ENCODE measurements around the gene EML4. TPM values are rescaled to one million over a fixed set of nuclear protein-coding genes. Genes with fewer than 3 reads are reported as not detected.

The EML4 gene
- total RNA-seq, 1 donor from 2014 or later = 167 TPM

DNA sequence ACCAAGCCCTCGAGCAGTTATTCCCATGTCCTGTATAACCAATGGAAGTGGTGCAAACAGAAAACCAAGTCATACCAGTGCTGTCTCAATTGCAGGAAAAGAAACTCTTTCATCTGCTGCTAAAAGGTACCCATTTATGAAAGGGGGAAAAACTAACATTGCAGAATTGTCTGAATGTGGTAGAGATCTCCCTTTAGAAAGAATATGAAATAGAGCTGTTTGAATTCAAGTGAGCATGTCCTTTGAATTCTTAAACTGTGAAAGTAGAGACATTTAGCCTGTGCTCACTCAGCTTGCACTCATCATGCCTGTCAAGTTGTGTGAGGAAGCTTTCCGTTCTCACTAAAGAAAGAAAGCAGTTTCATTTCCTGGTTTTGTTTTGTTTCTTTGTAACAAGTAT is 87.4 kb downstream of the EML4 start:
- Histone ChIP-seq H3K4me3 (no peak overlapping the region), H3K27me3 (no peaks in the 10 kb centered on the region), H3K9ac (no peak overlapping the region), H3K4me1 (peaks cover 15% of the 10 kb centered on the region), H3F3A (ENCODE audit: low read depth) (peaks cover 4% of the 10 kb centered on the region), H3K27ac (no peak overlapping the region), H3K4me2 (no peak overlapping the region), H3K79me2 (ENCODE audit: low read depth) (peaks cover 19% of the 10 kb centered on the region), H4K20me1 (ENCODE audit: low read depth) (peaks cover 15% of the 10 kb centered on the region), H3K36me3 (peaks cover 8% of the 10 kb centered on the region), H2AFZ (replicated peaks) (no peak overlapping the region), H3K9me3 (ENCODE audit: low read depth) (no peaks in the 10 kb centered on the region)
- TF ChIP-seq EZH2 (IDR thresholded peaks at IDR 0.05) (no peak), EZH2phosphoT487 (IDR thresholded peaks at IDR 0.05) (no peak)
- TF ChIP-seq, protein P1, sequence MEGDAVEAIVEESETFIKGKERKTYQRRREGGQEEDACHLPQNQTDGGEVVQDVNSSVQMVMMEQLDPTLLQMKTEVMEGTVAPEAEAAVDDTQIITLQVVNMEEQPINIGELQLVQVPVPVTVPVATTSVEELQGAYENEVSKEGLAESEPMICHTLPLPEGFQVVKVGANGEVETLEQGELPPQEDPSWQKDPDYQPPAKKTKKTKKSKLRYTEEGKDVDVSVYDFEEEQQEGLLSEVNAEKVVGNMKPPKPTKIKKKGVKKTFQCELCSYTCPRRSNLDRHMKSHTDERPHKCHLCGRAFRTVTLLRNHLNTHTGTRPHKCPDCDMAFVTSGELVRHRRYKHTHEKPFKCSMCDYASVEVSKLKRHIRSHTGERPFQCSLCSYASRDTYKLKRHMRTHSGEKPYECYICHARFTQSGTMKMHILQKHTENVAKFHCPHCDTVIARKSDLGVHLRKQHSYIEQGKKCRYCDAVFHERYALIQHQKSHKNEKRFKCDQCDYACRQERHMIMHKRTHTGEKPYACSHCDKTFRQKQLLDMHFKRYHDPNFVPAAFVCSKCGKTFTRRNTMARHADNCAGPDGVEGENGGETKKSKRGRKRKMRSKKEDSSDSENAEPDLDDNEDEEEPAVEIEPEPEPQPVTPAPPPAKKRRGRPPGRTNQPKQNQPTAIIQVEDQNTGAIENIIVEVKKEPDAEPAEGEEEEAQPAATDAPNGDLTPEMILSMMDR (IDR thresholded peaks at IDR 0.05) = no peak
- H3K4me1 Mint-ChIP-seq = peaks cover 11% of the 10 kb centered on the region
- no peak for DNase-seq (ENCODE audit: low spot score)
- H3K27ac Mint-ChIP-seq = no peak overlapping the region
- H3K27me3 Mint-ChIP-seq (ENCODE audit: insufficient read depth, low read depth) = no peaks in the 10 kb centered on the region
- no peaks in the 10 kb centered on the region for H3K9me3 Mint-ChIP-seq
- peaks cover 8% of the 10 kb centered on the region for H3K36me3 Mint-ChIP-seq
- H3K4me3 Mint-ChIP-seq = no peak overlapping the region

DNA sequence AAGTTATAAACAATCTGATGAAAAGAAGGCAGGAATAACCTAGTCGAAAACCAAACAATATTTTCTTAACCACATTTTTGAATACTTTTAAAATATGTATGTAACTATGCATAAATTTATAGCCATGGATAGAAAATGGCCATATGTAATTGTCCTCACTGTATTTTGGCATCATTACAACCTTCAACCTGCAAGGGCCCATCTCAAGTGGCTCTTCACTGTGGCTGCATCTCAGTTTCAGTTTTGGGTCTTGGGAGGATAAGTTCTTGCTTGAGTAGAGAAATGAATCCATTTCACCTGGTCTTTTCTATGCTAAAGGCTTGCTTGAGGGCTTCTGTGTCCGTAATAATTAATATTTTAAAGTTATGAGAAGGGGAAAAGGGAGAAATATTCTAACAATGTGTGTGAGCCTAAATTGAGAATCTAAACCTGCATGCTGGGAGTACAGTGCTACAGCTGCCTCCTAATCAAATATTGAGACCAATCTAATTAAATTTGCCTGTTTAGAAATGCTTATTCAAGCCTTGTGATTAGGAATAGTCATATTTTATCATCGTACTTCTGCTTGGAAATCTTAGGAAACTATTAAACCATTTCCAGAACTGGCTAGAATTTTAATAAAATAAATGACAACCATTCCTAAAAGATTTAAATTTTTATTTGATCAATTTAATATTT is 92.5 kb downstream of the EML4 start:
- Mint-ChIP-seq H3K9me3 (no peaks in the 10 kb centered on the region), H3K27me3 (ENCODE audit: insufficient read depth, low read depth) (no peaks in the 10 kb centered on the region), H3K4me3 (no peak overlapping the region), H3K36me3 (peaks cover 6% of the 10 kb centered on the region), H3K27ac (no peak overlapping the region), H3K4me1 (no peaks in the 10 kb centered on the region)
- no peaks in the 10 kb centered on the region for H3K27me3 ChIP-seq
- H3K4me1 ChIP-seq = peaks cover 7% of the 10 kb centered on the region
- no peak overlapping the region for H3K4me2 ChIP-seq
- no peak overlapping the region for H2AFZ ChIP-seq (replicated peaks)
- no peak overlapping the region for H3K4me3 ChIP-seq
- H4K20me1 ChIP-seq (ENCODE audit: low read depth) = no peaks in the 10 kb centered on the region
- H3K79me2 ChIP-seq (ENCODE audit: low read depth) = no peaks in the 10 kb centered on the region
- H3K9me3 ChIP-seq (ENCODE audit: low read depth) = no peaks in the 10 kb centered on the region
- H3K9ac ChIP-seq = no peak overlapping the region
- H3F3A ChIP-seq (ENCODE audit: low read depth) = no peaks in the 10 kb centered on the region
- peaks cover 10% of the 10 kb centered on the region for H3K36me3 ChIP-seq
- no peak overlapping the region for H3K27ac ChIP-seq
- TF ChIP-seq, protein P1 (IDR thresholded peaks at IDR 0.05) = no peak
- TF ChIP-seq EZH2phosphoT487 (IDR thresholded peaks at IDR 0.05) = no peak
- no peak for TF ChIP-seq EZH2 (IDR thresholded peaks at IDR 0.05)
- no peak for DNase-seq (ENCODE audit: low spot score)

DNA sequence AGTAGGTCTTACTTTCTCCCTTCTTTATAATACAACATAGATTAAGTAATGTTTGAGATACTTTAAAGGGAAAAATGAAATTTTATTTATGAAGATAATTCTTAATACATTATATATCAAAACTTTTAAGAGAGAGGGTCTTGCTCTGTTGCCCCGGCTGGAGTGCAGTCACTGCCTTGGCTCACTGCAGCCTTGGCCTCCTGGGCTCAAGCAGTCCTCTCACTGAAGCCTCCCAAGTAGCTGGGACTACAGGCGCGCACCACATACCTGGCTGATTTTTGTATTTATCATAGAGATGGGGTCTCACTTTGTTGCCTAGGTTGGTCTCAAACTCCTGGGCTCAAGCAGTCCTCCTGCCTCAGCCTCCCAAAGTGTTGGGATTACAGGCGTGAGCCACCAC is 97.1 kb downstream of the EML4 start:
- DNase-seq (ENCODE audit: low spot score) = no peak
- H3K79me2 ChIP-seq (ENCODE audit: low read depth) = no peaks in the 10 kb centered on the region
- Mint-ChIP-seq H3K9me3 (no peaks in the 10 kb centered on the region), H3K27me3 (ENCODE audit: insufficient read depth, low read depth) (no peaks in the 10 kb centered on the region), H3K4me1 (no peaks in the 10 kb centered on the region), H3K4me3 (no peak overlapping the region), H3K36me3 (peaks cover 5% of the 10 kb centered on the region), H3K27ac (no peak overlapping the region)
- H3K9ac ChIP-seq = no peak overlapping the region
- no peaks in the 10 kb centered on the region for H3F3A ChIP-seq (ENCODE audit: low read depth)
- no peak overlapping the region for H3K27ac ChIP-seq
- H3K36me3 ChIP-seq = peaks cover 5% of the 10 kb centered on the region
- TF ChIP-seq, protein P1 (IDR thresholded peaks at IDR 0.05) = no peak
- TF ChIP-seq EZH2phosphoT487 (IDR thresholded peaks at IDR 0.05) = no peak
- TF ChIP-seq EZH2 (IDR thresholded peaks at IDR 0.05) = no peak
- H3K4me2 ChIP-seq = no peak overlapping the region
- H3K9me3 ChIP-seq (ENCODE audit: low read depth) = no peaks in the 10 kb centered on the region
- H3K4me3 ChIP-seq = no peak overlapping the region
- H2AFZ ChIP-seq (replicated peaks) = no peak overlapping the region
- H4K20me1 ChIP-seq (ENCODE audit: low read depth) = no peaks in the 10 kb centered on the region
- no peaks in the 10 kb centered on the region for H3K27me3 ChIP-seq
- peaks cover 7% of the 10 kb centered on the region for H3K4me1 ChIP-seq

Data from neural progenitor cell (in vitro differentiated cells).